Measurements from ENCODE around the gene DUSP1.

The DUSP1 gene

GRCh38 chr5:172724242-172725183 is 46.5 kb downstream of the DUSP1 start:
- DNase-seq (ENCODE audit: low spot score), result no peak

- DNase-seq (ENCODE audit: low spot score), result no peak
These were observed 47.5 kb downstream of the DUSP1 start for GRCh38 chr5:172723508-172723907.

- DNase-seq (ENCODE audit: low spot score), result no peak
These were observed 48.6 kb downstream of the DUSP1 start for GRCh38 chr5:172722327-172722815.

- no peak for DNase-seq (ENCODE audit: low spot score)
These were observed 49.3 kb downstream of the DUSP1 start for GRCh38 chr5:172721455-172722326.

- DNase-seq (ENCODE audit: low spot score), result no peak
These were observed 50.3 kb downstream of the DUSP1 start for GRCh38 chr5:172720655-172721054.

- DNase-seq (ENCODE audit: low spot score), result no peak
These were observed 51.8 kb downstream of the DUSP1 start for GRCh38 chr5:172719211-172719610.

GRCh38 chr5:172718527-172719114 is 52.4 kb downstream of the DUSP1 start:
- no peak for DNase-seq (ENCODE audit: low spot score)
